NOMO-1 (cell line): ENCODE results near the gene SNX32.
A peak's percentile ranks its signal among the peaks of the same experiment; 100 is the strongest.

Experiments used
- DNase-seq, 2 experiments: peaks; one replicate each; lab custom pipeline; 2025; ENCODE audit not compliant: unreplicated experiment in 2 of 2; lab: John Stamatoyannopoulos, UW

Gene SNX32

GRCh38 chr11:65865550-65866172, 31.9 kb downstream of the SNX32 start:
- no peak for DNase-seq

GRCh38 chr11:65866509-65867283, 32.9 kb downstream of the SNX32 start:
- DNase-seq, result no peak

DNA sequence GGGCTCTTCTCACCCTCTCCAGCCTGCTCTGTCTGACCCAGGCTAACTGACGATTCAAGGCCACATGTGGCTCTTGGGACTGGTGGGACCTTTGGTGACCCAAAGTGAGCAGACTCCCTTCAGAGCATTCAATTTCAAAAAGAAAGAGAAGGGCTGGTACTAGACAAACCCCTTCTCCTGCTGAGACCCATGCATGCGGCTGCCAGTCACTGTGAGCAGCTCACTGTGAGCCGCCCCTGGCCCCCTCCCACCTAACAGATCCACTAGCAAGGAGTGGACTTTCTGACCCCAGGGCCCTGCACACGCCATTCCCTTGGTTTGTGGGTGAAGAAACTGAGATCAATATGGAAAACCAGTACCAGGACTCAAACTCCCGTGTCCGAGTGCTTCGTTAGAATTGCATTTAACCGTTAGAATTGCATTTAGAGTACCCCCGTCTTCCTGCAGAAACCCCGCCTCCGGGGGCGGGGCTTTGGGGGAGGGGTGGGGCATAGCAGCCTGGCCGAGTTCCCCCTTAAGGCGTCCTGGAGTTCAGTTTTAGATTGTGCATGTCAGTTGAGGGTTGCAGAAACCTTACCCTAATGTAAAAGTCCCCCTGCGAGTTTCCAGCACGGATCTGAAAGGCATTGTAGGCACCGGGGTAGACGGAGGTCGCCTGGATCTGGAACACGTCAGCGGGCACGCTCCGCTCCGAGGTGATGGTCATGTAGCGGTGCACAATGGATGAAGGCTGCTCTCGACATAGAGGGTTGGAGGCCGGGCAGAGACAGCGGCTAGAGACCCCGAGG, 33.7 kb downstream of the SNX32 start:
- DNase-seq, result no peak

- no peak for DNase-seq
Observed at GRCh38 chr11:65868076-65868667, 34.4 kb downstream of the SNX32 start.

DNA sequence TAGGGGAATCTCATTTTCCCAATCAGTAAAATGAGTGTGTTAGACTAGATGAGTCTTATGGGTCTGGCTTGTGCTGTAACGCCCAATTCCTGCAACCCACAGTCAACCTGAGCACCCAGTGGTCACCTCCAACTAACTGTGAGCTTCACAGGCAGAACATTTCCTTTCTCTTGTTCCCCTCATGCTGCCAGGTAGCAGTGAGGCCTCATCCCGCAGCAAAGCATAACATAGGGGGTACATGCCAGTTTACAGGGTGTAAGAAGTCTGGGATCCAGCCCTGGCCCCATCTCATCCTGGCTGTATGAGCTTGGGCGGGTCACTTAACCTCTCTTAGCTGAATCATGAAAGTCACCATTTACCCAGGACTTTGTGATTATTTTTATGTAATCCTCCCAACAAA, 35.1 kb downstream of the SNX32 start:
- no peak for DNase-seq

- no peak for DNase-seq
Observed at GRCh38 chr11:65869643-65870306, 36.0 kb downstream of the SNX32 start.

DNA sequence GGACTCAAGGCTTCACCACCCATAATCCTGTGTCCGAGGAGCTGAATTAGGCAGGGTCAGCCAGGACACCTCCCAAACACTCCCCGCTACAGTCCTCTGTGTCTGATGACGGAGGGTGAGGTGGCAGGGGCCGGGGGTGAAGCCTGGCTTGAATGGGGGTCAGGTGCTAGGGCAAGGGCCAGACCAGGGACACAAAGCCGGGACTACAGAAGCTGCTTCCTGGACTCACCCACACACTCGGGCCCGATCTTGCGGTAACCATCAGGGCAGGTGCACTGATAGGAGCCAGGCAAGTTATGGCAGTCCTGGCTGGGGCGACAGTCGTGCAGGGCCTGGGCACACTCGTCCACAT, 36.5 kb downstream of the SNX32 start:
- no peak for DNase-seq

GRCh38 chr11:65870706-65871681, 37.2 kb downstream of the SNX32 start:
- no peak for DNase-seq

DNA sequence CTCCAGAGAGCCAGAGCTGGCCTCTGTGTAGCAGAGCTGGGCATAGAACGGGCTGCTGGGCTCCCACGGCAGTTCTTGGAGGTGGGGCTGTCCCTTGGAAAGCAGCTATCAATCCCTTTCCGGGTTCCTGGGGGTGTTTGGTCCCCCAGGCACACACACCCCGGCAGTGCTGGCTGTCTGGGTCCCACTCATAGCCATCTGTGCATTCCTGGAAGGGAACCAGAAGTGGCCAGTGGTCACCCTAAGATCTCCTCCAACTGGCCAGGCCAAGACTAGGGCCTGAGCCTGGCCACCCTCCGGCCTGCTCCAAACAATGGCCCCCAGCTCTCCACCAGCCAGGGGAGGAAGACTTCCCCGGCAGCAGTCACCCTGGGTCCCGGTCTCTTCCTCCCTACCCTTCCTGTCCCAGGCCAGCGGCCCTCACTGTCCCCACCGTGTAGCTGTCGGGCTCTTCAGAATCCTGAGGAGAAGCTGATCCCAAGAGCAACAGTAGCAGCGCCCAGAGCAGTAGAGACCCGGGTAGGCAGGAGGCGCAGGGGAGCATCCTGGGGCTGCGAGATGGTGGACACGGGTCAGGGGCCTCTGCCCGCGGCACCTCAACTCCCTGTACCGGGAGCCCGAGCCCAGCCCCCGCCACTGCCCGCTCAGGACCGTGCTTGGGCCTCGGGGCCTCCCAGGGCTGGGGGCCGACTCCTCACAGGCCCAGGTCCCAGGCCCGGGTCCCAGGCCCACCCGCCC, 38.2 kb downstream of the SNX32 start:
- no peak for DNase-seq

DNA sequence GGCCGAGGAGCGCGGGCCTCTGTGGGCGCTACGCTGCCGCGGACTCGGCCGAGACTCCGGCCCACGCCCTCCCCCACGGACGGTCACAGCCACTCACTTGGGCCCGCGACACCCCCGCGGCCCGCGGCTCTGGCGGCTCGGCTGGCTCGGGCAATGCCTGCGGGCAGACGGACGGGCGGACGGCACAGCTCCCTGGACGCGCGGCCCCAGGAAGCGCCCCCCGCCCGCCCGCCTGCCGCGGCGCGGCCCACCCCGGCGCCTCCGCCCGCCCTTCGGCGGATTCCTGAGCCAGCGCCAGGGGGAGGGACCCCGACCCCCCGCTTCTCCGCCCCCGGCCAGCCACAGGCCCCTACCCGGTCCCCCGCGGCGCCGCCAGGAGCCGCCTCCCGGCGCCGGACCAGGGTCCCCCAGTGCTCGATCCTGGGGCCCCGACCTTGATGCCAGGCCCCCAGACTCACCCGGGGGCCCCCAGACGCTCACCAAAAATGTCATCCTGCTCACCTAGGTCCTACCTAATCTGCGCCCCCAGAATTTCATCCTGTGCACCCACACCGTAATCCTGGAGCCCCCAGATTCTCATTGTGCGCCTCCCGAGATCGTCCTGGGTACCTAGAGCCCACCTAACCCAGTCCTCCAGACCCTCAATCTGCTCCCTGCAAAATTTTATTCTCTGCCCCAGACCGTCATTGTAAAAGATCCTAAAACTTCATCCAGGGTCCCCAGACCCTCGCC, 39.0 kb downstream of the SNX32 start, which contains the start of gene EFEMP2:
Gene EFEMP2, minus strand, starts transcription at position 215 of the 732 bp plus-strand sequence. CDS start 446 bp downstream, outside the sequence.
- no peak for DNase-seq

DNA sequence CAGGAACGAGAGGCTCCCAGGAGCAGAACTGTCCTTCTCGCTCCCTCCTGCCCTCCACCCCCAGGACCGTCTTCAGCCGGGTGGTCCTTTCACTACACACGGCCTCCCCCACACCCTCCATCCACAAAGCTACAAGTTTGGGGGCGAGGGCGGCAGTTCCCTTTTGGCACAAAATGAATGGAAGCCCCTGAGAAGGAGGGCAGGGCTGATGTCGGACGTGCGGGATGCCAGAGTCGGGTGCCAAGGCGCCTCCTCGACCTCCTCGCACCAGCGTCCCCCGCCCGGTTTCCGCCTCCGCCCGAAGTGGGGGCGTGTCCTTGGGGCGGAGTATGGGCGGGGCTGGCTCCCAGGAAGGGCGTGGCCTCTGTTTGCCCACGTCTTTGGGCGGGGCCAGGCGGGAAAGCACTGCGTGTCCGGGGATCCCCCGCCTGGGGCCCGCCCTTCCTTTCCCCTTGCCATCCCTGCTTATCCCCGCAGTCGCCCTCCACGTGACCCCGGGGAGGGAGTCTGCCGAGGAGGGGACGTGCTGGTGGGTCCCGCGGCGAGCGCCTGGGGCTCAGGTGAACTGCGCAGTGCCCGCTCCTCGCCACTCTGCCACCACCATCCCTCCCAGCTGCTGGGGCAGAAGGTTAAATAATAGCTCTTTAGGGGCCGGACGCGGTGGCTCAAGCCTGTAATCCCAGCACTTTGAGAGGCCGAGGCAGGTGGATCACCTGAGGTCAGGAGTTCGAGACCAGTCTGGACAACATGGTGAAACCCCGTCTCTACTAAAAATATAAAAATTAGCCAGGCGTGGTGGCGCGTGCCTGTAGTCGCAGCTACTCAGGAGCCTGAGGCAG, 39.8 kb downstream of the SNX32 start:
- peak; percentile 80 to 83 for DNase-seq

DNA sequence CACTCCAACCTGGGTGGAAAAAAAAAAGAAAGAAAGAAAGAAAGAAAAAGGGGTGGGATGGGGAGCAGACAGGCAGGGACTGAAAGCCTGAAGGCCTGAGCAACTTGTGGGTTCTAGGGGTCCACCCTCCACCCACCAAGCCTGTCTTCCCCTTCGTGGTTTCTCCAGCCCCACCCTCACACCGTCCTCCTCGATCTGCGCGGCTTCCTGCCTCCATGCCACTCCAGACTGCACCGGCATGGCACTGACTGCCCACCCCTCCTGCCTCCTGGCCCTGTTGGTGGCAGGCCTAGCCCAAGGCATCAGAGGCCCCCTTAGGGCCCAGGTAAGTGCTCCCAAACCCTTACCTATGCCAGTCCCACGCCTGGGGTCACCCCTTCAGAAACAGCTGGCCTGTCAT, 45.9 kb downstream of the SNX32 start, which contains the start of gene CTSW:
Gene CTSW, plus strand, starts transcription at position 221 of the 400 bp plus-strand sequence. Its CDS starts 18 bp downstream, at position 239.
- no peak for DNase-seq

- no peak for DNase-seq
Observed at GRCh38 chr11:65880027-65880426, 46.3 kb downstream of the SNX32 start.

- DNase-seq, result no peak
Observed at GRCh38 chr11:65880844-65881421, 47.2 kb downstream of the SNX32 start.

GRCh38 chr11:65882120-65883057, 48.6 kb downstream of the SNX32 start:
- no peak for DNase-seq
